ENCODE measurements around the gene KCNJ11.

- TF ChIP-seq ZNF274 (IDR thresholded peaks at IDR 0.05; ENCODE audit: borderline replicate concordance, extremely low read depth, low read length) (no peak), YY1 (IDR thresholded peaks at IDR 0.05; ENCODE audit: low read depth, low read length) (no peak), SIN3A (conservative IDR thresholded peaks at IDR 0.05 in 1 of 2, IDR thresholded peaks at IDR 0.05 in 1 of 2; ENCODE audit: low read depth in 1 of 2, low read length in 2 of 2) (no peak), SAP30 (IDR thresholded peaks at IDR 0.05; ENCODE audit: insufficient read depth, insufficient replicate concordance, low read length) (no peak), RAD21 (IDR thresholded peaks at IDR 0.05 in 1 of 2, conservative IDR thresholded peaks at IDR 0.05 in 1 of 2; ENCODE audit: low read depth in 2 of 2, low read length in 2 of 2) (no peak)
Measured at GRCh38 chr11:17400048-17400775, 11.8 kb upstream of the KCNJ11 start.
